GM12878 (cell line): ENCODE measurements around the gene CDCA5. TPM values are rescaled to one million over a fixed set of nuclear protein-coding genes. Genes with fewer than 3 reads are reported as not detected.

Experiments used
- ATAC-seq: fragments of 200-7000 bp; cut with Tn5 transposase; 3 replicates; pipeline ENCODE4 v1.9.1; 2020; ENCODE audit warnings: mild to moderate bottlenecking, moderate library complexity
- BruUV-seq: library from RNA; stranded (reverse); fragments of 400-500 nt; replicated peaks from 2 replicates; lab custom pipeline; 2021; lab: Mats Ljungman, UMichigan
- CTCF ChIA-PET: fragments of 300-600 bp; sonication (Branson Sonifier 250); formaldehyde crosslinking; extraction: SDS; loops from one replicate; lab custom pipeline; 2021; ENCODE audit warnings: inconsistent platforms; lab: Yijun Ruan, JAX
- POLR2A ChIA-PET: fragments of 350-600 bp; formaldehyde crosslinking; extraction: SDS; loops from one replicate; lab custom pipeline; 2021; ENCODE audit warnings: inconsistent platforms; lab: Charles Lee
- RAD21 ChIA-PET: fragments of 300-600 bp; sonication (Branson Sonifier 250); formaldehyde crosslinking; loops from one replicate; lab custom pipeline; 2023; ENCODE audit warnings: antibody characterized with exemption; ENCODE audit not compliant: unreplicated experiment; lab: Charles Lee
- SMC1A ChIA-PET: fragments of 300-600 bp; sonication (Branson Sonifier 250); formaldehyde crosslinking; loops from one replicate; lab custom pipeline; 2023; ENCODE audit not compliant: unreplicated experiment, uncharacterized antibody; lab: Charles Lee
- DNase-seq: peaks from one replicate; pipeline ENCODE4 v3.0.0-alpha.2; 2011; ENCODE audit warnings: low read depth, low spot score
- FAIRE-seq: peaks from 3 replicates; lab custom pipeline; 2011; peaks lifted over from hg19 to GRCh38; lab: Jason Lieb, UNC
- H2AFZ ChIP-seq: 2 replicates; pipeline ENCODE4 v1.6.0; 2011; ENCODE audit warnings: low read depth, low read length, control low read depth; ENCODE audit not compliant: control insufficient read depth
- H3K27ac ChIP-seq: 2 replicates; pipeline ENCODE4 v1.5.1; 2011; ENCODE audit warnings: control low read depth; ENCODE audit not compliant: control insufficient read depth, insufficient read depth
- H3K27me3 ChIP-seq, 2 experiments: replicated peaks in 1 of 2; 2 replicates each; pipeline versions ENCODE4 v1.6.0 to v1.6.1; 2011; ENCODE audit warnings: low read length in 1 of 2; ENCODE audit not compliant: control insufficient read depth in 2 of 2, insufficient read depth in 2 of 2
- H3K36me3 ChIP-seq, 2 experiments: 2 replicates each; pipeline ENCODE4 v1.5.1; 2011; ENCODE audit warnings: low read length in 1 of 2; ENCODE audit not compliant: control insufficient read depth in 2 of 2, insufficient read depth in 2 of 2
- H3K4me1 ChIP-seq: 2 replicates; pipeline ENCODE4 v1.6.1; 2011; ENCODE audit warnings: mild to moderate bottlenecking, low read length, moderate library complexity, mixed read lengths; ENCODE audit not compliant: control insufficient read depth, insufficient read depth
- H3K4me2 ChIP-seq: 2 replicates; pipeline ENCODE4 v1.6.0; 2011; ENCODE audit warnings: control low read depth; ENCODE audit not compliant: control insufficient read depth, insufficient read depth
- H3K4me3 ChIP-seq: fragments of 200-600 bp; sonication (generic); 2 replicates; pipeline ENCODE4 v1.5.1; 2016
- H3K79me2 ChIP-seq: 2 replicates; pipeline ENCODE4 v1.6.0; 2011; ENCODE audit warnings: low read length; ENCODE audit not compliant: control insufficient read depth, insufficient read depth
- H3K9ac ChIP-seq: 2 replicates; pipeline ENCODE4 v1.8.0; 2011; ENCODE audit warnings: low read length, control low read depth, mixed read lengths; ENCODE audit not compliant: control insufficient read depth, insufficient read depth
- H3K9me3 ChIP-seq: replicated peaks from 3 replicates; pipeline ENCODE4 v1.5.1; 2011; ENCODE audit warnings: mild to moderate bottlenecking, low read length; ENCODE audit not compliant: control insufficient read depth, insufficient read depth
- H4K20me1 ChIP-seq: 2 replicates; pipeline ENCODE4 v1.6.0; 2011; ENCODE audit not compliant: control insufficient read depth, insufficient read depth
- ATF2 ChIP-seq: IDR thresholded peaks from 2 replicates; pipeline ENCODE4 v1.6.1; 2012; ENCODE audit warnings: low read length, inconsistent platforms
- BCL3 ChIP-seq: IDR thresholded peaks from 2 replicates; pipeline ENCODE4 v1.6.1; 2011; ENCODE audit warnings: borderline replicate concordance, low read depth, mild to moderate bottlenecking, moderate library complexity, low read length; ENCODE audit not compliant: insufficient read depth, poor library complexity, severe bottlenecking
- CREM ChIP-seq: IDR thresholded peaks from 2 replicates; pipeline ENCODE4 v1.6.1; 2014; ENCODE audit warnings: antibody characterized with exemption, low read depth
- IKZF1 ChIP-seq: fragments of 450-650 bp; conservative IDR thresholded peaks from 2 replicates; pipeline ENCODE4 v1.6.1; 2017; ENCODE audit warnings: antibody characterized with exemption, mild to moderate bottlenecking
- MEF2A ChIP-seq: IDR thresholded peaks from 2 replicates; pipeline ENCODE4 v1.6.1; 2011; ENCODE audit warnings: low read depth, mild to moderate bottlenecking, low read length, moderate library complexity; ENCODE audit not compliant: insufficient read depth
- MEF2B ChIP-seq: fragments of 450-650 bp; IDR thresholded peaks from 2 replicates; pipeline ENCODE4 v1.6.1; 2018; ENCODE audit warnings: mild to moderate bottlenecking, moderate library complexity; ENCODE audit not compliant: partially characterized antibody, poor library complexity, severe bottlenecking
- MLLT1 ChIP-seq: fragments of 450-650 bp; IDR thresholded peaks from 2 replicates; pipeline ENCODE4 v1.6.1; 2016; ENCODE audit warnings: mild to moderate bottlenecking
- MXI1 ChIP-seq: fragments of 150-350 bp; IDR thresholded peaks from 2 replicates; pipeline ENCODE4 v1.6.1; 2011; ENCODE audit warnings: low read depth, mild to moderate bottlenecking, inconsistent platforms, low read length, improper control_type of control experiment
- SMARCA5 ChIP-seq: fragments of 450-650 bp; IDR thresholded peaks from 2 replicates; pipeline ENCODE4 v1.6.1; 2017; ENCODE audit warnings: mild to moderate bottlenecking
- SREBF2 ChIP-seq: IDR thresholded peaks from 2 replicates; pipeline ENCODE4 v1.6.1; 2012; ENCODE audit warnings: mild to moderate bottlenecking, low read length
- ZNF384 ChIP-seq: IDR thresholded peaks from 2 replicates; pipeline ENCODE4 v1.6.1; 2012; ENCODE audit warnings: low read depth, mild to moderate bottlenecking, low read length, improper control_type of control experiment, borderline replicate concordance
- WGBS: methylation state at CpG from one replicate; pipeline ENCODE4 v1.1.6; 2016; ENCODE audit warnings: low lambda C conversion rate; ENCODE audit not compliant: insufficient replicate concordance, insufficient coverage; ENCODE audit errors: missing lambda C conversion rate; 5-methylcytosine and 5-hydroxymethylcytosine counted together
- in situ Hi-C: fragments of 300-500 bp; cut with MboI; formaldehyde crosslinking; loops from 9 replicates; pipeline ENCODE4 v1.14.3; 2018; ENCODE audit warnings: mixed read lengths
- intact Hi-C: fragments of 100-400 bp; cut with micrococcal nuclease; formaldehyde crosslinking; loops from one replicate; pipeline ENCODE4 v1.14.2; 2022; ENCODE audit not compliant: unreplicated experiment
- polyA plus RNA-seq, 11 experiments: library from polyadenylated mRNA; depleted of rRNA in 4 of 11; unstranded in 6 of 11; stranded (reverse) in 5 of 11; fragments of >200 nt; fragmentation: Nextera tagmentation in 4 of 11; fragmentation: Illumina TruSeq in 1 of 11; extraction: Ambion mirVana in 4 of 11; extraction: Trizol in 1 of 11; gene quantifications; 1 replicate in 1 of 11; 2 replicates in 10 of 11; pipeline versions ENCODE4 v1.2.1 to v1.2.3, GENCODE V29; 2011 to 2016; ENCODE audit warnings: inconsistent platforms in 2 of 11, missing spikeins in 2 of 11, low read depth in 1 of 11
- total RNA-seq, 4 experiments: library from RNA; depleted of rRNA in 3 of 4; stranded (reverse); fragments of >200 nt in 3 of 4; fragmentation: Illumina TruSeq in 1 of 4; extraction: Trizol in 1 of 4; gene quantifications; 2 replicates each; pipeline versions ENCODE4 v1.2.1 to v1.2.3, GENCODE V29; 2013 to 2021

CDCA5 gene
- total and polyA plus RNA-seq, 10 of the 15 experiments (the other 5 are each of a cell fraction or from before 2014, with no cell fraction given) = 21.2 to 107 (median 64.9) TPM

- no peak for FAIRE-seq
- POLR2A ChIA-PET = interaction anchor here (0.6 to 2.3 kb wide), 8 partner anchors 9 to 169 kb away, joined by 3 to 9 read pairs (median 5); partner anchors contain the start of gene SAC3D1
- Histone ChIP-seq H2AFZ (no peak overlapping the region), H3K79me2 (no peaks in the 10 kb centered on the region), H3K4me1 (peaks cover 11% of the 10 kb centered on the region)
- WGBS = 17% methylated on average over 8 of the region's 9 CpGs
- TF ChIP-seq ZNF384 (peak; percentile 38; the same call in 1 of the 2 replicates), SREBF2 (no peak), MXI1 (no peak), IKZF1 (no peak)
- TF ChIP-seq, all 136 proteins: peak for 1
- no peak for ATAC-seq
- CTCF ChIA-PET = interaction anchor here (1.4 to 2.0 kb wide), 4 partner anchors 10 to 54 kb away, joined by 3 to 6 read pairs (median 5); partner anchors contain the start of gene SAC3D1
- Histone ChIP-seq H3K9ac (no peak overlapping the region), H3K27me3 (no peaks in the 10 kb centered on the region), H3K27ac (no peak overlapping the region), H3K36me3 (no peaks in the 10 kb centered on the region), H3K4me3 (no peak overlapping the region), H3K9me3 (no peaks in the 10 kb centered on the region), H3K4me2 (no peak overlapping the region), H4K20me1 (no peaks in the 10 kb centered on the region)
- RAD21 ChIA-PET = interaction anchor here (0.9 kb wide), 1 partner anchor 10 kb away, joined by 3 read pairs; no protein-coding TSS in a partner anchor
- no TSS peak for BruUV-seq
- intact Hi-C loops = no loop called here
- SMC1A ChIA-PET = interaction anchor here (0.8 to 2.1 kb wide), 5 partner anchors 9 to 40 kb away, joined by 4 to 9 read pairs (median 5); partner anchors contain the start of gene SAC3D1
- in situ Hi-C loops = no loop called here
- no peak for DNase-seq
These were observed 14.6 kb downstream of the CDCA5 start for GRCh38 chr11:65069217-65069616.

DNA sequence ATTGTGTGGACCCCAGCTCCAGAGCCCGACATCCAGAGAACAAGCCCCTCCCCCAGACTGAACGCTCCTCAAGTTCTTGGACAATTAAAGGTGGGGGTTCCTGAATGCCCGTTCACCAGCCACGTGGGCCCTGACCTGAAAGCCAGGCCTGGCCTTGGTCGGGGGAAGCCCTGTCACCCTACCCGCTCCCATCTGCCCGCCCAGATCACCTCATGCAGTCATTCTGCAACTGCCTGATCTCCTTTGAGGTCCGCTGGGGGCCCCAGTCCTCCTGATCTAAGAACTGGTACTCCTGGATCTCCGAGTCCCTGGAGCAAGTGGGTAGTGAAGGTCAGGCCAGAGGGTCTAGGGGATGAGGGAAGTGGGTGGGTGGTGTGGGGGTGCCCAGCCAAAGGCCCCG, 16.4 kb downstream of the CDCA5 start:
- H3K27me3 ChIP-seq = no peaks in the 10 kb centered on the region
- intact Hi-C loops = no loop called here
- 17% methylated on average over 10 of the region's 10 CpGs for WGBS
- H3K27ac ChIP-seq = peak overlapping the region; percentile 54
- H3K9me3 ChIP-seq = no peaks in the 10 kb centered on the region
- no peaks in the 10 kb centered on the region for H4K20me1 ChIP-seq
- H3K9ac ChIP-seq = no peak overlapping the region
- H3K4me2 ChIP-seq = peak overlapping the region; percentile 62
- H3K4me3 ChIP-seq = peak overlapping the region; percentile 24; the same call in 1 of the 2 replicates
- BruUV-seq = no TSS peak
- H3K79me2 ChIP-seq = no peaks in the 10 kb centered on the region
- no peaks in the 10 kb centered on the region for H3K36me3 ChIP-seq
- ChIA-PET RAD21 (no interaction called here), SMC1A (no interaction called here), POLR2A (interaction anchor here (0.8 kb wide), 2 partner anchors 8 to 15 kb away, joined by 3 read pairs; no protein-coding TSS in a partner anchor), CTCF (interaction anchor here (1.0 kb wide), 1 partner anchor 14 kb away, joined by 5 read pairs; no protein-coding TSS in a partner anchor)
- DNase-seq (no peak), ATAC-seq (peak; percentile 81), FAIRE-seq (no peak)
- H3K4me1 ChIP-seq = peaks cover 10% of the 10 kb centered on the region
- H2AFZ ChIP-seq = peak overlapping the region; percentile 61
- in situ Hi-C loops = no loop called here
- TF ChIP-seq SMARCA5 (no peak), MLLT1 (0 out of 2 replicates have a peak, but pooled peaks have one; percentile 43), MEF2B (no peak), IKZF1 (peak; percentile 62), CREM (no peak), ATF2 (no peak), MEF2A (no peak), BCL3 (no peak)
